Neural cell (in vitro differentiated cells): Measurements from ENCODE around the gene ATP11C. TPM values are rescaled to one million over a fixed set of nuclear protein-coding genes. Genes with fewer than 3 reads are reported as not detected.
"Not testable (repeated sequence)": the region's sequence is repeated elsewhere in the genome, so short reads cannot be mapped to it uniquely, and the experiment has no call there.

ENCODE experiments used
- H2AFZ ChIP-seq: fragments of 200-600, 300-800 bp; sonication (generic), shearing (Covaris generic); 2 replicates; pipeline ENCODE4 v1.6.0; 2014; ENCODE audit warnings: low read depth, mild to moderate bottlenecking, antibody characterized with exemption, low read length, moderate library complexity
- H3F3A ChIP-seq: fragments of 200-600 bp; shearing (Covaris generic); 2 replicates; pipeline ENCODE4 v1.6.1; 2016; ENCODE audit warnings: mild to moderate bottlenecking, moderate library complexity, mixed read lengths, antibody characterized with exemption, low read length; ENCODE audit not compliant: insufficient read depth, poor library complexity, severe bottlenecking
- H3K27ac ChIP-seq: fragments of 200-600, 300-800 bp; sonication (generic), shearing (Covaris generic); 2 replicates; pipeline ENCODE4 v1.5.1; 2014; ENCODE audit warnings: mild to moderate bottlenecking, low read length, moderate library complexity
- H3K27me3 ChIP-seq: fragments of 300-800, 200-600 bp; sonication (generic), shearing (Covaris generic); 2 replicates; pipeline ENCODE4 v1.6.0; 2014; ENCODE audit warnings: mild to moderate bottlenecking, low read depth, low read length, moderate library complexity; ENCODE audit not compliant: insufficient read depth
- H3K36me3 ChIP-seq: fragments of 300-800, 200-600 bp; sonication (generic), shearing (Covaris generic); 2 replicates; pipeline ENCODE4 v1.5.1; 2014; ENCODE audit warnings: mild to moderate bottlenecking, antibody characterized with exemption, low read length, moderate library complexity; ENCODE audit not compliant: insufficient read depth
- H3K4me2 ChIP-seq: fragments of 300-800, 200-600 bp; sonication (generic), shearing (Covaris generic); 2 replicates; pipeline ENCODE4 v1.6.0; 2014; ENCODE audit warnings: mild to moderate bottlenecking, low read length
- H3K4me3 ChIP-seq: fragments of 300-800, 200-600 bp; sonication (generic), shearing (Covaris generic); 2 replicates; pipeline ENCODE4 v1.5.1; 2014; ENCODE audit warnings: mild to moderate bottlenecking, low read length, moderate library complexity
- H3K79me2 ChIP-seq: fragments of 200-600 bp; shearing (Covaris generic); replicated peaks from 2 replicates; pipeline ENCODE4 v1.6.0; 2014; ENCODE audit warnings: mild to moderate bottlenecking, low read length, moderate library complexity; ENCODE audit not compliant: insufficient read depth
- H3K9ac ChIP-seq: fragments of 300-800, 200-600 bp; sonication (generic), shearing (Covaris generic); 2 replicates; pipeline ENCODE4 v1.6.1; 2016; ENCODE audit warnings: mild to moderate bottlenecking, low read length, mixed read lengths
- H3K9me2 ChIP-seq: fragments of 200-600 bp; shearing (Covaris generic); 2 replicates; pipeline ENCODE4 v1.6.1; 2016; ENCODE audit warnings: mild to moderate bottlenecking, low read length, mixed read lengths; ENCODE audit not compliant: insufficient read depth
- H3K9me3 ChIP-seq: fragments of 200-600, 300-800 bp; sonication (generic), shearing (Covaris generic); 2 replicates; pipeline ENCODE4 v1.6.1; 2016; ENCODE audit warnings: mild to moderate bottlenecking, mixed run types, low read length, moderate library complexity, mixed read lengths
- H4K20me1 ChIP-seq: fragments of 200-600 bp; shearing (Covaris generic); 2 replicates; pipeline ENCODE4 v1.6.1; 2016; ENCODE audit warnings: mild to moderate bottlenecking, mixed run types; ENCODE audit not compliant: insufficient read depth
- CTCF ChIP-seq: fragments of 450-650 bp; IDR thresholded peaks from 2 replicates; pipeline ENCODE4 v1.5.1; 2014; ENCODE audit warnings: antibody characterized with exemption, mild to moderate bottlenecking, moderate library complexity; ENCODE audit not compliant: poor library complexity, severe bottlenecking
- EP300 ChIP-seq: fragments of 450-650 bp; conservative IDR thresholded peaks from 2 replicates; pipeline ENCODE4 v1.6.1; 2014; ENCODE audit warnings: antibody characterized with exemption, mild to moderate bottlenecking, moderate library complexity; ENCODE audit not compliant: poor library complexity, severe bottlenecking
- EZH2 ChIP-seq: fragments of 200-600, 300-800 bp; shearing (Covaris generic), sonication (generic); IDR thresholded peaks from 2 replicates; pipeline ENCODE4 v1.6.1; 2014; ENCODE audit warnings: antibody characterized with exemption, low read length, borderline replicate concordance, mild to moderate bottlenecking; ENCODE audit not compliant: insufficient read depth, poor library complexity, severe bottlenecking
- MXI1 ChIP-seq: fragments of 450-650 bp; conservative IDR thresholded peaks from 2 replicates; pipeline ENCODE4 v1.6.1; 2014; ENCODE audit warnings: antibody characterized with exemption, mild to moderate bottlenecking; ENCODE audit not compliant: poor library complexity, severe bottlenecking
- POLR2AphosphoS5 ChIP-seq: IDR thresholded peaks from 2 replicates; pipeline ENCODE4 v1.6.1; 2012
- RAD21 ChIP-seq: fragments of 450-650 bp; conservative IDR thresholded peaks from 2 replicates; pipeline ENCODE4 v1.6.1; 2014; ENCODE audit warnings: antibody characterized with exemption, mild to moderate bottlenecking, moderate library complexity
- REST ChIP-seq: IDR thresholded peaks from 2 replicates; pipeline ENCODE4 v1.6.1; 2012; ENCODE audit warnings: borderline replicate concordance
- SMC3 ChIP-seq: fragments of 450-650 bp; conservative IDR thresholded peaks from 2 replicates; pipeline ENCODE4 v1.6.1; 2014; ENCODE audit warnings: antibody characterized with exemption, mild to moderate bottlenecking, moderate library complexity; ENCODE audit not compliant: poor library complexity
- TAF1 ChIP-seq: IDR thresholded peaks from 2 replicates; pipeline ENCODE4 v1.6.1; 2012; ENCODE audit warnings: low read depth
- polyA plus RNA-seq: library from polyadenylated mRNA; depleted of rRNA; stranded (reverse); fragments of >200 nt; gene quantifications from 2 replicates; pipeline ENCODE4 v1.2.3, GENCODE V29; 2014

Gene ATP11C
- polyA plus RNA-seq, 1 donor from 2014 or later, result 111 TPM

- Histone ChIP-seq H3K4me2 (no peak overlapping the region), H3K9me2 (no peaks in the 10 kb centered on the region), H3K9me3 (no peaks in the 10 kb centered on the region), H2AFZ (no peak overlapping the region), H3K9ac (no peak overlapping the region), H3F3A (no peaks in the 10 kb centered on the region), H3K4me3 (no peak overlapping the region), H3K27ac (no peak overlapping the region), H4K20me1 (no peaks in the 10 kb centered on the region), H3K79me2 (no peaks in the 10 kb centered on the region), H3K27me3 (no peaks in the 10 kb centered on the region), H3K36me3 (no peaks in the 10 kb centered on the region)
- TF ChIP-seq SMC3, result no peak
- no peak for TF ChIP-seq EP300
- TF ChIP-seq RAD21, result no peak
- TF ChIP-seq CTCF, result no peak
- TF ChIP-seq REST, result no peak
- TF ChIP-seq TAF1, result no peak
- TF ChIP-seq POLR2AphosphoS5, result no peak
Observed at GRCh38 chrX:139864640-139865039, 68.2 kb downstream of the ATP11C start.

- no peak overlapping the region for H3K9ac ChIP-seq
- TF ChIP-seq EP300 (no peak), SMC3 (no peak), MXI1 (no peak), RAD21 (no peak), EZH2 (no peak), TAF1 (no peak), POLR2AphosphoS5 (no peak), CTCF (no peak), REST (no peak)
- no peak overlapping the region for H3K27ac ChIP-seq
- no peaks in the 10 kb centered on the region for H3K27me3 ChIP-seq
- H4K20me1 ChIP-seq, result no peaks in the 10 kb centered on the region
- no peaks in the 10 kb centered on the region for H3K9me3 ChIP-seq
- H3K4me2 ChIP-seq, result no peak overlapping the region
- H3K9me2 ChIP-seq, result no peaks in the 10 kb centered on the region
- no peaks in the 10 kb centered on the region for H3K79me2 ChIP-seq
- H2AFZ ChIP-seq, result no peak overlapping the region
- H3F3A ChIP-seq, result no peaks in the 10 kb centered on the region
- no peaks in the 10 kb centered on the region for H3K36me3 ChIP-seq
- no peak overlapping the region for H3K4me3 ChIP-seq
Observed at GRCh38 chrX:139862208-139862607, 70.6 kb downstream of the ATP11C start.

- H3K4me2 ChIP-seq, H3K27ac ChIP-seq, H3K79me2 ChIP-seq, H3F3A ChIP-seq, H4K20me1 ChIP-seq, H2AFZ ChIP-seq, H3K9me2 ChIP-seq, H3K4me3 ChIP-seq, H3K36me3 ChIP-seq, H3K27me3 ChIP-seq, H3K9ac ChIP-seq, H3K9me3 ChIP-seq: not testable (repeated sequence)
Observed at GRCh38 chrX:139856826-139857225, 76.0 kb downstream of the ATP11C start.
